Measurements from ENCODE around the gene GALM.

The GALM gene

GRCh38 chr2:38750891-38751595, 85.1 kb downstream of the GALM start, which contains the start of gene SRSF7 (continued):
- TF ChIP-seq ZNF449 (tag by site-specific recombination; IDR thresholded peaks at IDR 0.05) (peak; percentile 26; the same call in 1 of the 2 replicates), ZNF596 (tag by site-specific recombination; IDR thresholded peaks at IDR 0.05) (no peak), GLI4 (tag by site-specific recombination; IDR thresholded peaks at IDR 0.05) (peak; percentile 79; the same call in 1 of the 2 replicates), SETDB1 (IDR thresholded peaks at IDR 0.05; ENCODE audit: insufficient read length, low read length) (no peak), TSHZ1 (tag by site-specific recombination; IDR thresholded peaks at IDR 0.05; ENCODE audit: borderline replicate concordance) (no peak), ZBTB48 (tag by site-specific recombination; IDR thresholded peaks at IDR 0.05) (no peak), ZNF777 (tag by site-specific recombination; IDR thresholded peaks at IDR 0.05; ENCODE audit: borderline replicate concordance) (peak; percentile 74; the same call in 1 of the 2 replicates), ZNF623 (tag by site-specific recombination; IDR thresholded peaks at IDR 0.05) (peak; percentile 26; the same call in 1 of the 2 replicates), ZNF677 (tag by site-specific recombination; IDR thresholded peaks at IDR 0.05) (no peak), ZBTB17 (tag by site-specific recombination; IDR thresholded peaks at IDR 0.05) (peak; percentile 93), ZNF843 (tag by site-specific recombination; IDR thresholded peaks at IDR 0.05) (peak; percentile 55), ZNF701 (tag by site-specific recombination; IDR thresholded peaks at IDR 0.05) (no peak), KLF7 (tag by site-specific recombination; IDR thresholded peaks at IDR 0.05; ENCODE audit: borderline replicate concordance) (peak; percentile 28; the same call in 1 of the 2 replicates), KLF9 (tag by site-specific recombination; IDR thresholded peaks at IDR 0.05; ENCODE audit: low read depth) (peak; percentile 90), ZNF621 (tag by site-specific recombination; IDR thresholded peaks at IDR 0.05) (no peak), ZBTB21 (tag by site-specific recombination; IDR thresholded peaks at IDR 0.05) (peak; percentile 61; the same call in 1 of the 2 replicates), ZNF549 (tag by site-specific recombination; IDR thresholded peaks at IDR 0.05) (no peak), EGR2 (tag by site-specific recombination; IDR thresholded peaks at IDR 0.05; ENCODE audit: low read depth) (peak; percentile 51)
- TF ChIP-seq, protein P1, sequence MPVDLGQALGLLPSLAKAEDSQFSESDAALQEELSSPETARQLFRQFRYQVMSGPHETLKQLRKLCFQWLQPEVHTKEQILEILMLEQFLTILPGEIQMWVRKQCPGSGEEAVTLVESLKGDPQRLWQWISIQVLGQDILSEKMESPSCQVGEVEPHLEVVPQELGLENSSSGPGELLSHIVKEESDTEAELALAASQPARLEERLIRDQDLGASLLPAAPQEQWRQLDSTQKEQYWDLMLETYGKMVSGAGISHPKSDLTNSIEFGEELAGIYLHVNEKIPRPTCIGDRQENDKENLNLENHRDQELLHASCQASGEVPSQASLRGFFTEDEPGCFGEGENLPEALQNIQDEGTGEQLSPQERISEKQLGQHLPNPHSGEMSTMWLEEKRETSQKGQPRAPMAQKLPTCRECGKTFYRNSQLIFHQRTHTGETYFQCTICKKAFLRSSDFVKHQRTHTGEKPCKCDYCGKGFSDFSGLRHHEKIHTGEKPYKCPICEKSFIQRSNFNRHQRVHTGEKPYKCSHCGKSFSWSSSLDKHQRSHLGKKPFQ (tag by site-specific recombination; IDR thresholded peaks at IDR 0.05) = peak; percentile 43; the same call in 1 of the 2 replicates
- TF ChIP-seq, protein P2, sequence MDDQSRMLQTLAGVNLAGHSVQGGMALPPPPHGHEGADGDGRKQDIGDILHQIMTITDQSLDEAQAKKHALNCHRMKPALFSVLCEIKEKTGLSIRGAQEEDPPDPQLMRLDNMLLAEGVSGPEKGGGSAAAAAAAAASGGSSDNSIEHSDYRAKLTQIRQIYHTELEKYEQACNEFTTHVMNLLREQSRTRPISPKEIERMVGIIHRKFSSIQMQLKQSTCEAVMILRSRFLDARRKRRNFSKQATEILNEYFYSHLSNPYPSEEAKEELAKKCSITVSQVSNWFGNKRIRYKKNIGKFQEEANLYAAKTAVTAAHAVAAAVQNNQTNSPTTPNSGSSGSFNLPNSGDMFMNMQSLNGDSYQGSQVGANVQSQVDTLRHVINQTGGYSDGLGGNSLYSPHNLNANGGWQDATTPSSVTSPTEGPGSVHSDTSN (CRISPR knock-in tag; IDR thresholded peaks at IDR 0.05) = peak; percentile 40; the same call in 1 of the 2 replicates
- TF ChIP-seq, protein P3, sequence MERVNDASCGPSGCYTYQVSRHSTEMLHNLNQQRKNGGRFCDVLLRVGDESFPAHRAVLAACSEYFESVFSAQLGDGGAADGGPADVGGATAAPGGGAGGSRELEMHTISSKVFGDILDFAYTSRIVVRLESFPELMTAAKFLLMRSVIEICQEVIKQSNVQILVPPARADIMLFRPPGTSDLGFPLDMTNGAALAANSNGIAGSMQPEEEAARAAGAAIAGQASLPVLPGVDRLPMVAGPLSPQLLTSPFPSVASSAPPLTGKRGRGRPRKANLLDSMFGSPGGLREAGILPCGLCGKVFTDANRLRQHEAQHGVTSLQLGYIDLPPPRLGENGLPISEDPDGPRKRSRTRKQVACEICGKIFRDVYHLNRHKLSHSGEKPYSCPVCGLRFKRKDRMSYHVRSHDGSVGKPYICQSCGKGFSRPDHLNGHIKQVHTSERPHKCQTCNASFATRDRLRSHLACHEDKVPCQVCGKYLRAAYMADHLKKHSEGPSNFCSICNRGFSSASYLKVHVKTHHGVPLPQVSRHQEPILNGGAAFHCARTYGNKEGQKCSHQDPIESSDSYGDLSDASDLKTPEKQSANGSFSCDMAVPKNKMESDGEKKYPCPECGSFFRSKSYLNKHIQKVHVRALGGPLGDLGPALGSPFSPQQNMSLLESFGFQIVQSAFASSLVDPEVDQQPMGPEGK (tag by site-specific recombination; IDR thresholded peaks at IDR 0.05) = peak; percentile 30
- TF ChIP-seq, protein P4, sequence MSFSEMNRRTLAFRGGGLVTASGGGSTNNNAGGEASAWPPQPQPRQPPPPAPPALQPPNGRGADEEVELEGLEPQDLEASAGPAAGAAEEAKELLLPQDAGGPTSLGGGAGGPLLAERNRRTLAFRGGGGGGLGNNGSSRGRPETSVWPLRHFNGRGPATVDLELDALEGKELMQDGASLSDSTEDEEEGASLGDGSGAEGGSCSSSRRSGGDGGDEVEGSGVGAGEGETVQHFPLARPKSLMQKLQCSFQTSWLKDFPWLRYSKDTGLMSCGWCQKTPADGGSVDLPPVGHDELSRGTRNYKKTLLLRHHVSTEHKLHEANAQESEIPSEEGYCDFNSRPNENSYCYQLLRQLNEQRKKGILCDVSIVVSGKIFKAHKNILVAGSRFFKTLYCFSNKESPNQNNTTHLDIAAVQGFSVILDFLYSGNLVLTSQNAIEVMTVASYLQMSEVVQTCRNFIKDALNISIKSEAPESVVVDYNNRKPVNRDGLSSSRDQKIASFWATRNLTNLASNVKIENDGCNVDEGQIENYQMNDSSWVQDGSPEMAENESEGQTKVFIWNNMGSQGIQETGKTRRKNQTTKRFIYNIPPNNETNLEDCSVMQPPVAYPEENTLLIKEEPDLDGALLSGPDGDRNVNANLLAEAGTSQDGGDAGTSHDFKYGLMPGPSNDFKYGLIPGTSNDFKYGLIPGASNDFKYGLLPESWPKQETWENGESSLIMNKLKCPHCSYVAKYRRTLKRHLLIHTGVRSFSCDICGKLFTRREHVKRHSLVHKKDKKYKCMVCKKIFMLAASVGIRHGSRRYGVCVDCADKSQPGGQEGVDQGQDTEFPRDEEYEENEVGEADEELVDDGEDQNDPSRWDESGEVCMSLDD (tag by site-specific recombination; IDR thresholded peaks at IDR 0.05) = peak; percentile 31; the same call in 1 of the 2 replicates
- TF ChIP-seq, protein P5, sequence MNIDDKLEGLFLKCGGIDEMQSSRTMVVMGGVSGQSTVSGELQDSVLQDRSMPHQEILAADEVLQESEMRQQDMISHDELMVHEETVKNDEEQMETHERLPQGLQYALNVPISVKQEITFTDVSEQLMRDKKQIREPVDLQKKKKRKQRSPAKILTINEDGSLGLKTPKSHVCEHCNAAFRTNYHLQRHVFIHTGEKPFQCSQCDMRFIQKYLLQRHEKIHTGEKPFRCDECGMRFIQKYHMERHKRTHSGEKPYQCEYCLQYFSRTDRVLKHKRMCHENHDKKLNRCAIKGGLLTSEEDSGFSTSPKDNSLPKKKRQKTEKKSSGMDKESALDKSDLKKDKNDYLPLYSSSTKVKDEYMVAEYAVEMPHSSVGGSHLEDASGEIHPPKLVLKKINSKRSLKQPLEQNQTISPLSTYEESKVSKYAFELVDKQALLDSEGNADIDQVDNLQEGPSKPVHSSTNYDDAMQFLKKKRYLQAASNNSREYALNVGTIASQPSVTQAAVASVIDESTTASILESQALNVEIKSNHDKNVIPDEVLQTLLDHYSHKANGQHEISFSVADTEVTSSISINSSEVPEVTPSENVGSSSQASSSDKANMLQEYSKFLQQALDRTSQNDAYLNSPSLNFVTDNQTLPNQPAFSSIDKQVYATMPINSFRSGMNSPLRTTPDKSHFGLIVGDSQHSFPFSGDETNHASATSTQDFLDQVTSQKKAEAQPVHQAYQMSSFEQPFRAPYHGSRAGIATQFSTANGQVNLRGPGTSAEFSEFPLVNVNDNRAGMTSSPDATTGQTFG (tag by site-specific recombination; IDR thresholded peaks at IDR 0.05; ENCODE audit: borderline replicate concordance) = peak; percentile 92; the same call in 1 of the 2 replicates
